ENCODE measurements around the gene GPLD1. TPM values are rescaled to one million over a fixed set of nuclear protein-coding genes. Genes with fewer than 3 reads are reported as not detected.

GPLD1 gene
- total and polyA plus RNA-seq, 9 of the 15 experiments (the other 6 are each of a cell fraction or from before 2014, with no cell fraction given) = 0.11 to 1.3 (median 0.82) TPM

GRCh38 chr6:24425091-24425490 lies 64.3 kb downstream of the GPLD1 start:
- Histone ChIP-seq H3K9ac (ENCODE audit: insufficient read depth in 1 of 2, low read depth in 2 of 2, low read length in 2 of 2) (no peak overlapping the region), H3K27me3 (ENCODE audit: control insufficient read depth in 2 of 2, insufficient read depth in 2 of 2, low read length in 2 of 2) (no peaks in the 10 kb centered on the region), H3K9me3 (replicated peaks; ENCODE audit: control insufficient read depth, insufficient read depth, low read depth, low read length) (no peaks in the 10 kb centered on the region), H3K4me1 (replicated peaks in 1 of 2; ENCODE audit: control insufficient read depth in 2 of 2, insufficient read depth in 2 of 2, low read length in 2 of 2) (peaks cover 0 to 8% of the 10 kb centered on the region in 2 experiments; a peak in 3 of 5 replicates), H3K4me2 (ENCODE audit: insufficient read depth, low read length) (no peak overlapping the region), H2AFZ (ENCODE audit: low read depth, low read length) (no peak overlapping the region), H4K20me1 (replicated peaks; ENCODE audit: control insufficient read depth, insufficient read depth, low read length) (no peaks in the 10 kb centered on the region), H3K4me3 (no peak overlapping the region), H3K27ac (ENCODE audit: extremely low read depth, low read depth, low read length) (no peak overlapping the region), H3K79me2 (ENCODE audit: control insufficient read depth, insufficient read depth, low read length) (no peaks in the 10 kb centered on the region), H3K36me3 (ENCODE audit: control insufficient read depth, insufficient read depth, low read length) (peaks cover 73% of the 10 kb centered on the region), H3K9me1 (ENCODE audit: control insufficient read depth, insufficient read depth, low read length) (no peaks in the 10 kb centered on the region)
- intact Hi-C loops (cut with micrococcal nuclease) = no loop called here
- in situ Hi-C loops (cut with MboI) = no loop called here
- WGBS (ENCODE audit: insufficient coverage, low coverage, missing lambda C conversion rate) = 97% methylated on average over 2 of the region's 2 CpGs
- ChIA-PET CTCF (ENCODE audit: low intra/inter-chr PET ratio) (no interaction called here), POLR2A (interaction anchor here (1.0 to 1.1 kb wide), 2 partner anchors 11 to 24 kb away, joined by 3 read pairs; no protein-coding TSS in a partner anchor)
- DNase-seq (ENCODE audit: extremely low read depth in 1 of 4, low spot score in 3 of 4) (no peak), ATAC-seq (no peak), FAIRE-seq (no peak)
- TF ChIP-seq MED1 (CRISPR knock-in tag; IDR thresholded peaks at IDR 0.05; ENCODE audit: borderline replicate concordance) = no peak
- no peak for TF ChIP-seq RBBP5 (IDR thresholded peaks at IDR 0.05; ENCODE audit: borderline replicate concordance, insufficient read depth, low read length, poor library complexity, severe bottlenecking)
- TF ChIP-seq TGIF2 (CRISPR knock-in tag; IDR thresholded peaks at IDR 0.05) = no peak
- TF ChIP-seq ZNF644 (tag; IDR thresholded peaks at IDR 0.05; ENCODE audit: low read depth) = no peak
- no peak for TF ChIP-seq GATAD2B (IDR thresholded peaks at IDR 0.05; ENCODE audit: borderline replicate concordance)
- TF ChIP-seq HINFP (tag; conservative IDR thresholded peaks at IDR 0.05; ENCODE audit: low read depth) = no peak
- TF ChIP-seq ZNF384 (IDR thresholded peaks at IDR 0.05; ENCODE audit: low read depth, low read length) = no peak
- TF ChIP-seq DPF2 (IDR thresholded peaks at IDR 0.05) = no peak
- no peak for TF ChIP-seq BCL6 (CRISPR knock-in tag; IDR thresholded peaks at IDR 0.05)
- no peak for TF ChIP-seq SMAD1 (IDR thresholded peaks at IDR 0.05; ENCODE audit: low read depth, low read length, partially characterized antibody)
- no peak for TF ChIP-seq LARP7 (IDR thresholded peaks at IDR 0.05)
- TF ChIP-seq TBL1XR1 (IDR thresholded peaks at IDR 0.05; ENCODE audit: low read length in 2 of 2) = no peak
- TF ChIP-seq, protein P1, sequence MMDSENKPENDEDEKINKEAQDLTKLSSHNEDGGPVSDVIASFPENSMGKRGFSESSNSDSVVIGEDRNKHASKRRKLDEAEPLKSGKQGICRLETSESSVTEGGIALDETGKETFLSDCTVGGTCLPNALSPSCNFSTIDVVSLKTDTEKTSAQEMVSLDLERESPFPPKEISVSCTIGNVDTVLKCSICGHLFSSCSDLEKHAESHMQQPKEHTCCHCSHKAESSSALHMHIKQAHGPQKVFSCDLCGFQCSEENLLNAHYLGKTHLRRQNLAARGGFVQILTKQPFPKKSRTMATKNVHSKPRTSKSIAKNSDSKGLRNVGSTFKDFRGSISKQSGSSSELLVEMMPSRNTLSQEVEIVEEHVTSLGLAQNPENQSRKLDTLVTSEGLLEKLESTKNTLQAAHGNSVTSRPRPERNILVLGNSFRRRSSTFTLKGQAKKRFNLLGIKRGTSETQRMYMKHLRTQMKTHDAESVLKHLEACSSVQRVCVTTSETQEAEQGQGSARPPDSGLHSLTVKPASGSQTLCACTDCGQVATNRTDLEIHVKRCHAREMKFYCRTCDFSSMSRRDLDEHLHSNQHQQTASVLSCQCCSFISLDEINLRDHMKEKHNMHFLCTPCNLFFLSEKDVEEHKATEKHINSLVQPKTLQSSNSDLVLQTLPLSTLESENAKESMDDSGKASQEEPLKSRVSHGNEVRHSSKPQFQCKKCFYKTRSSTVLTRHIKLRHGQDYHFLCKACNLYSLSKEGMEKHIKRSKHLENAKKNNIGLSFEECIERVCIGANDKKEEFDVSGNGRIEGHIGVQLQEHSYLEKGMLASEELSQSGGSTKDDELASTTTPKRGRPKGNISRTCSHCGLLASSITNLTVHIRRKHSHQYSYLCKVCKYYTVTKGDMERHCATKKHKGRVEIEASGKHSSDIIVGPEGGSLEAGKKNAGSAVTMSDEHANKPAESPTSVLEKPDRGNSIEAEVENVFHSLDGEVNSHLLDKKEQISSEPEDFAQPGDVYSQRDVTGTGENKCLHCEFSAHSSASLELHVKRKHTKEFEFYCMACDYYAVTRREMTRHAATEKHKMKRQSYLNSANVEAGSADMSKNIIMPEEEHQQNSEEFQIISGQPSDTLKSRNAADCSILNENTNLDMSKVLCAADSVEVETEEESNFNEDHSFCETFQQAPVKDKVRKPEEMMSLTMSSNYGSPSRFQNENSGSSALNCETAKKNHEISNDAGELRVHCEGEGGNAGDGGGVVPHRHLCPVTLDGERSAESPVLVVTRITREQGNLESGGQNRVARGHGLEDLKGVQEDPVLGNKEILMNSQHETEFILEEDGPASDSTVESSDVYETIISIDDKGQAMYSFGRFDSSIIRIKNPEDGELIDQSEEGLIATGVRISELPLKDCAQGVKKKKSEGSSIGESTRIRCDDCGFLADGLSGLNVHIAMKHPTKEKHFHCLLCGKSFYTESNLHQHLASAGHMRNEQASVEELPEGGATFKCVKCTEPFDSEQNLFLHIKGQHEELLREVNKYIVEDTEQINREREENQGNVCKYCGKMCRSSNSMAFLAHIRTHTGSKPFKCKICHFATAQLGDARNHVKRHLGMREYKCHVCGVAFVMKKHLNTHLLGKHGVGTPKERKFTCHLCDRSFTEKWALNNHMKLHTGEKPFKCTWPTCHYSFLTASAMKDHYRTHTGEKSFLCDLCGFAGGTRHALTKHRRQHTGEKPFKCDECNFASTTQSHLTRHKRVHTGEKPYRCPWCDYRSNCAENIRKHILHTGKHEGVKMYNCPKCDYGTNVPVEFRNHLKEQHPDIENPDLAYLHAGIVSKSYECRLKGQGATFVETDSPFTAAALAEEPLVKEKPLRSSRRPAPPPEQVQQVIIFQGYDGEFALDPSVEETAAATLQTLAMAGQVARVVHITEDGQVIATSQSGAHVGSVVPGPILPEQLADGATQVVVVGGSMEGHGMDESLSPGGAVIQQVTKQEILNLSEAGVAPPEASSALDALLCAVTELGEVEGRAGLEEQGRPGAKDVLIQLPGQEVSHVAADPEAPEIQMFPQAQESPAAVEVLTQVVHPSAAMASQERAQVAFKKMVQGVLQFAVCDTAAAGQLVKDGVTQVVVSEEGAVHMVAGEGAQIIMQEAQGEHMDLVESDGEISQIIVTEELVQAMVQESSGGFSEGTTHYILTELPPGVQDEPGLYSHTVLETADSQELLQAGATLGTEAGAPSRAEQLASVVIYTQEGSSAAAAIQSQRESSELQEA (IDR thresholded peaks at IDR 0.05; ENCODE audit: low read depth) = no peak
- TF ChIP-seq, protein P2, sequence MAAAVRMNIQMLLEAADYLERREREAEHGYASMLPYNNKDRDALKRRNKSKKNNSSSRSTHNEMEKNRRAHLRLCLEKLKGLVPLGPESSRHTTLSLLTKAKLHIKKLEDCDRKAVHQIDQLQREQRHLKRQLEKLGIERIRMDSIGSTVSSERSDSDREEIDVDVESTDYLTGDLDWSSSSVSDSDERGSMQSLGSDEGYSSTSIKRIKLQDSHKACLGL (CRISPR knock-in tag; IDR thresholded peaks at IDR 0.05; ENCODE audit: borderline replicate concordance, poor library complexity, severe bottlenecking) = no peak
- BruUV-seq (replicated peaks) = no TSS peak
